HG03139 (cell line): ENCODE data around the gene ATAD2B.
"Not testable (repeated sequence)": the region's sequence is repeated elsewhere in the genome, so short reads cannot be mapped to it uniquely, and the experiment has no call there.

Source experiments
- ATAC-seq: cut with Tn5 transposase; IDR thresholded peaks from one replicate; pipeline ENCODE4 v1.9.1; 2021; ENCODE audit not compliant: unreplicated experiment

ATAD2B gene

DNA sequence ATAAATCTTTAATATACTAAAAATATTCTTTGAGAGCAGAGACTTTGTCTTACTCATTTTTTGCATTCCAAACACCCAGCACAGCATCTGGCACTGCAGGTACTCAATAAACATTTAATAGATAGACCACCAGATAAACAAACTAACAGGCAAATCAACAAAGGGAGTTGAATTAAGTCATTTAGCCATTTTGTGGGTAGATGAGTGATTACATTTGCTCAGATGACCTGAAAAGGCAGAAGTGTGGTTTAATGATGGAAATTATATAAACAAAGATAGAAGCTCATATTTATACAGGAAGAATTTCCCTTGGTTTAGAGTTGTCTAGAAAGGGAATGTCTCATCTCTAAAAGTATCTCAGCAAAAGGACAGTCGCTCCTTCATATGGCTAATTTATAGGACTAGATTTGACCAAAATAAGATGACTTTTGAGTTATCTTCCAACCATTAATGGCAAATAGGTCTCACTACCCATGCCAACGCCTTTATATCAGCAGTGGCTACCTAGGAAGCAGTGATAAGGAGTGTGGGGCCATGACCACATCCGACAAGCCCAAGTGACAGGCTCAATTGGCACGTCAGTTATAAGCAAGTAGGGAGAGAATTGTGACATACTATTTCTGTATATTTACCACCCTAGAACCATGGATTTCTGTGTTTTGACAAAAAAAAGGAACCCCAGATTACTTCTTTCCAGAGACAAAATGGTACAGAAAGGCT is 173.5 kb downstream of the ATAD2B start:
- ATAC-seq = no peak

DNA sequence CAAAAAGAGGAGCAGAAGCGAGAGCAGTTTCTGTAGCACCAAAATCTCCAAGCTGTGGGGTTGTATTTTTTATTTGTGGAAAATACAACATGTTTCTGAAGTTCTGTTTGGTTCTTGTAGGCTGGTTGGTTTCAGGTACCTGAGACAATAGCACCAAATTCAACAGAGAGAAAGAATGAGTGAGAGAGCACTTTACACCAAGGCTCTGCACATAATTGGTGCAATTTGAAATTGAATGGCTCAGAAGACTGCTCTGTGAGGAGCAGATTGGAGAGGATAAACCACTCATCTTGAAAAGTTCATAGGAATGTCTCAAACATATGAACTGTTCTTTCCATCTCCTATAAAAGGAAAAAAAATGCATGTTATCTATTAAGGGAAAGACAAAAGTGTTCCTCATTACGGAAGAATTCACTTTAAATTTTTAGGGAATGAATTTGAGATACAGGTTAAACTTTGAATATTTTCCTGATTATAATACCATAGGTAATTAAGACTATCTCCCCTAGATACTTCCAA is 175.1 kb downstream of the ATAD2B start:
- ATAC-seq = no peak

DNA sequence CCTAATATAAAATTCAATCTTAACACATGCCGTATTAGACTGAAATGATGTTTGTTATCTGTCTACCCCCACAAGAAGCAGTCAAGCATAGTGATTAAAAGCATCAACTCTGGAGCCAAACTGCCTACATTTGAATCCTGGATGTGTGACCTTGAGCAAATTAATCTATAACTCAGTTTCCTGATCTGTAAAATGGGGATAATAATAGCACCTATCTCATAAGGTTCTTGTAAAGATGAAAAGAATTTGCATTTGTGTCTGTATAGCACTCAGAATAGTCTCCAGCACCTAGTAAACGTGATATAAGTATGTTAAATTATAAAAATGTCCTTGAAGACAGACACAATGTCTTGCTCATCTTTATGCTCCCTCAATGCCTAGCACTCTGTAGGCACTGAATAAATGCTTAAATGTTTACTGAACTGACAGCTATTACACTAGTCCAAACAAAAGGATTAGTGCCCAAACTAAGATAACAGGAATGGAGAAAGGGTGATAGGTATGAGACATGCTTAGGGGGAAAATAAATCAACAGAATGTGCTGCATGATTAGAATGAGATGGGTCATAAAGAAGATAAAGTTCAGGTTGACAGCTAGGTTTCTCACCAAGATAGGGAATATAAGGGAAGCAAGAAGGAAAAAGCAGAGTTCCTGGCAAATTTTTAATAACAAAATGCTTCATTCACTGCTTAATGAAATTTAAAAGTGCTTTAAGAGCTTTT is 180.6 kb downstream of the ATAD2B start:
- no peak for ATAC-seq

DNA sequence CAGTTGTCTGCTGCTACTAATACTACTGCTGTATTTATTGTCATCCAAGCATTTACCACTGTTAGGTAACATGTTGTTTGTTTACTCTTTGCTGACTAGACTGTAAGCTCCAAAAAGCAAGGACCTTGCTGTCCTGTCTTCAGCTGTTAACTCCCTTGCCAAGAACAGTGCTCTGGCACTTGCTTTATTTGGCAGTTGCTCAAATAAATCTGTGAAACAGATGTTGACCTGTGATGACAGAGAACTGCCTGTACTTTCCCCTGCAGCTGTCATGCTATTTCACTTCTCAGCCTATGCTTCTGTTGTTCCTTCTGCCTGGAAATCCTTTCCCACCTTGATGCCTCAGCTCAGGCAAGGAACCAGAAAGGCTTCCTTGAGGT is 181.2 kb downstream of the ATAD2B start:
- no peak for ATAC-seq

DNA sequence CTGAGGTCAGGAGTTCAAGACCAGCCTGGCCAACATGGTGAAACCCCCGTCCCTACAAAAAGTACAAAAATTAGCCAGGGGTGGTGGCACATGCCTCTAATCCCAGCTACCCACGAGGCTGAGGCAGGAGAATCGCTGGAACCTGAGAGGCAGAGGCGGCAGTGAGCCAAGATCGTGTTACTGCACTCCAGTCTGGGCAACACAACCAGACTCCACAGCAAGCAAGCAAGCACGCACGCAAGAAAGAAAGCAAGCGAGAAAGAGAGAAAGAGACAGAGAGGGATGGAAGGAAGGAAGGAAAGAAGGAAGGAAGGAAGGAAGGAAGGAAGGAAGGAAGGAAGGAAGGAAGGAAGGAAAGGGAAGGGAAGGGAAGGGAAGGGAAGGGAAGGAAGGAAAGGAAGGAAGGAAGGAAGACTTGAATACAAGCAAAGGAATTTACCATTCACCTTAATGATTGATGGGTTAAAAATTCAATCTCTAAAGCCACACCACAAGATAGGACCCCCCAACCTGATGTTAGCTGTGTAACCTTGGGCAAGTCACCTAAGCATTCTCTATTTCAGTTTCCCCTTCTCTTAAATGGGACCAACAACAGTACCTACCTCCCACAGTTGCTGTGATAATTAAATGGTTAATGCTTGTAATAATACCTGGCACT is 181.7 kb downstream of the ATAD2B start:
- ATAC-seq = no peak

GRCh38 chr2:23736783-23737182 is 190.1 kb downstream of the ATAD2B start:
- ATAC-seq = not testable (repeated sequence)

DNA sequence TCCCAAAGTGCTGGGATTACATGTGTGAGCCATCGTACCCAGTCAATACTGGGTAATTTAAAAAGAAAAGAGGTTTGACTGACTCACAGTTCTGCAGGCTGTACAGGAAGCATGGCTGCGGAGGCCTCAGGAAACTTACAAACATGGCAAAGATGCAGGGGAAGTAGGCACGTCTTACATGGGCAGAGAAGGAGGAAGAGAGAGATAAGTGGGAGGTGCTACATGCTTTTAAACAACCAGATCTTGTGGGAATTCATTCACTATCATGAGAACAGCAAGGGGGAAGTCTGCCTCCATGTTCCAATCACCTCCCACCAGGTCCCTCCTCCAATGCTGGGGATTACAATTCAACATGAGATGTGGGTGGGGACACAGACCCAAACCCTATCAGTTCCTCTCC is 192.5 kb downstream of the ATAD2B start:
- ATAC-seq = no peak

DNA sequence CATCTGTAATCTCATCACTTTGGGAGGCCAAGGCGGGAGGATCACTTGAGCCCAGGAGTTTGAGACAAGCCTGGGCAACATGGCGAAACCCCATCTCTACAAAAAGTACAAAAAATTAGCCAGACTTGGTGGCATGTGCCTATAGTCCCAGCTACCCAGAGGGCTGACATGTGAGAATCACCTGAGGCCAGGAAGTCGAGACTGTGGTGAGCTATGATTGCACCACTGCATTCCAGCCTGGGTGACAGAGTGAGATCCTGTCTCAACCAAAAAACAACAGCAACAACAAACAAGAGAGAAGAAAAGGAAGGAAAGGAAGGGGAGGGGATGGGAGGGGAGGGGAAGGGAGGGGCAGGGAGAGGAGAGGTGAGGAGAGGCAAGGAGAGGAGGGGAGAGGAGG is 203.9 kb downstream of the ATAD2B start:
- ATAC-seq = not testable (repeated sequence)

DNA sequence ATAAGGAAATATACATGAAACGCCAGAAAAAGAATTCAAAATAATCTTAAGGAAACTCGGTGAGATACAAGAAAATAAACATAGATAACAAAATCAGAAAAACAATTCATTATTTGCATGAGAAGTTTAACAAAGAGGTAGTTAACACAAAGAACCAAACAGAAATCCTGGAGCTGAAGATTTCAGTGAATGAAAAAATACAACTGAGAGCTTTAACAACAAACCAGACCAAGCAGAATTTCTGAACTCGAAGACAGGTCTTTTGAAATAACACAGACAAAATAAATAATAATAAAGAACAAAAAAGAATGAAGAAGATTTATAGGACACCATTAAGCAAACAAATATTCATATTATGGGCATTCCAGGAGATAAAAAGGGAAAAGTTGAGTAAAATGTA is 204.7 kb downstream of the ATAD2B start:
- ATAC-seq = no peak

- no peak for ATAC-seq
These were observed 205.5 kb downstream of the ATAD2B start for GRCh38 chr2:23721454-23721826.

- ATAC-seq = no peak
These were observed 206.0 kb downstream of the ATAD2B start for GRCh38 chr2:23720705-23721453.

DNA sequence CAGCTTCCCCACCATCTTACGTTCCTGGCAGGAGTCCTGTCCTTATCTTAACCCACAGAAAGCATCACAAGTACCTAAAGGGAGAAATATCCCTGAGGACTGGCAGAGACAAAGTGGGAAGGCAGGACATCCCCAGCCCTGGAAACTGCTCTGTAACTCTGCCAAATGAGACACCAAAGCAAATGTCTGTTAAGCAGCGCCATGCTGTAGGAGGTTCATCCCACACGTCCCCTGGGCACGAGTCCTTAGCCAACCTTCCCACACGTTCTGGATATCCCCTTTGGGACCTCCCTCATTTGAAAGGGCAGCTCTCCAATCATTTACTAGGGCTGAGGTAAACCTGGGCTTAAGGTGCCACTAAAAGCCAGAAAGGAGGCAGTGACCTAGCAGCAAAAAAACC is 207.2 kb downstream of the ATAD2B start:
- no peak for ATAC-seq

DNA sequence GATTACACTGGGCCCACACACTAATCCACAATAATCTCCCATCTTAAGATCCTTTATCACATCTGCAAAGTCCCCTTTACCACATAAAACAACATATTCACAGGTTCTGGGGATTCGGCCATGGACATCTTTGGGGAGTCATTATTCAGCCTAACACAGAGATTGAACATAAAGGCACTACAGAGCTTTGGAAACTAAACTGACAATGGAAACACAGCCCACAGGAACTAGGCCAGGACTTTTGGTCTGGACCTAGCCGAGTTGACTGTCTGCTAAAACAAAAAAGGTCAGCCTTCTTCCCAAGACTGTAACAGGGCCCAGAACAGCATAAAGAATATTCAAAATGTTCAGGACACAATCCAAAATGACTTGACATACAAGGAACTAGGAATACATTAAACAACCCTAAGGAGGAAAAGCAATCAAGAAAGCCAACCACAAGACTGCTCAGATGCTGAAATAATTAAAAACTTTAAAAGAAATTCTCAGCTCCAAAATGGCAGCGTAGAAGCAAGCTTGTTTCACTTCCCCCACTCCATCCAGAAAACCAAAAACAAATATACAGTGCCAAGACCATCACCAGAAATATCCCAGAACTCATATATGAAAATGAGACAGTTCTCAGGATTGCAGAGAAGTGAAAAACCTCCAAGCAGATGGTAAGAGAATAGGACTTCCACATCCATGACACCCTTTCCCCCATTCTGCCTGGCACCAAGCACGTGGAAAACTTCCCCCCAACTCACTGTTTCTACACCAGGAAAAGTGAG is 207.8 kb downstream of the ATAD2B start:
- ATAC-seq = no peak

- no peak for ATAC-seq
These were observed 213.6 kb downstream of the ATAD2B start for GRCh38 chr2:23713351-23713750.

DNA sequence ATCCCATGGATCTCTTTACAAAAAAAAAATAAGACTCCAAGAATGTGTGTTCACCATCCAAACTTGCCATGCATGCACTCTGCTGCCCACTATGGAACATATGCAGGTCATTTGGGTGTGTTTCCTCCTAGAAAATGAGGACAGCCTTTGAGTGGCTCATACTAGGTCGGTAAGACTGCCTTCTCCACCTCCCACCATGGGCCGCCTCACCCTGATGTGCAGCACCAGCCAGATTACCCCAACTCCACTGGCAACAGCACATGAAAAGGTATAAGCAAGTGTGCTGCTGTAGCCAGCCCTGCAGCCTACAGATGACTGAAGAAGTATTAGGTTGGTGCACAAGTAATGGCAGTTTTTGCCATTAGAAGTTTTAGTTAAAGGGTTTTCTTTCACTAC is 214.2 kb downstream of the ATAD2B start:
- no peak for ATAC-seq

DNA sequence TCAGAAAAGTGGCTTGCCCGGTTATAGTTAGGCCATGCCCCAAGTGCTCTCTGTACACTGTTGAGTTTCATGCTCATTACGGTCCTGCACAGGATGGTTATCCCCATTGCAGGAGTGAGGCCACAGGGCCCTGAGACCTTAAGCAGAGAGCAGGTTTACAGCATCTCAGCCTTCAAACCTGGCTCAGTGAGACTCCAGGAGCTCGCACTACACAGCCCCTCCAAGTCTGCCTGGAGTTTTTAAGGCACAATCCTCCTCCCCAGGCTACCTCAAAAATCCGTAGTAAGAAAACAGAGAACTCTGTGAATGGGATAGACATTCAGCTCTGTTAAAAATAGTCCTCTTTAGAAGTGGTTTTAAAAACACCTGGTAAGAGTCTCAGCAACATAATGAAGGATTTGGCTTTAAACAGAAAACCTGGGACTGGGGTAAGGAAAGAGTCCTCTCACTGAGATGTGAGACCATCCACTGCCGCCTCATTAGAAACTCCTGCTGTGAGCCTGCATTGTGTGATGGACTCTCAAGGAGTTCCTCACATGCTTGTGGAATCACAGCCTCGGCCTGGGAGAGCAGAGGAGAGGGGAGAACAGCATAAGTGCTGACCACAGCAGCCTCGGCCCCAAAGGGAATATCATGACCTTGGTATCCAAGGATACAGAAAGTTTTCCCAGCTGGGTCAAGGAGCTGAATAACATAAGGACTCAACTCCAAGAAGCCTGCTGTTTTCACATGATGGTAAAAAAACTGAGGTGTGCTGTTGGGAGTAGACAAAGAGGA is 214.8 kb downstream of the ATAD2B start:
- ATAC-seq = no peak

DNA sequence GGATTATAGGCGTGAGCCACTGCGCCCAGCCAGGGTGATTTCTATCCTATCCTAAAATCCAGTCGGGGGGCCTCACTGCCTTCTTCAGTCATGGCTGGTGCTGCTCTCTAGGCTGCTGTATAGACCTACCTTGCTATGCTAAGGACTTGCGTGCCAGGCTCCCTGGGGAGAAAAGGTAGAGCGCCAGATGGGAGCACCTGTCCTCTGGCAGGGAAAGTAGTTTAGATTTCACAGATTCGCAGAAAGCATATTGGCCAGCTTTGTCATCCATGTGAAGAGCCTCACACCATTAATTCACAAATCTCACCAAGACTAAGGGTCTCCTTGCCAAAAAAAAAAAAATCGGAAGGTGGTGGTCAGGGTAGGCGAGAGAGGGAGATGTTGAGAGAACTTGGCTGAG is 217.6 kb downstream of the ATAD2B start:
- no peak for ATAC-seq

- no peak for ATAC-seq
These were observed 218.2 kb downstream of the ATAD2B start for GRCh38 chr2:23708771-23709170.

DNA sequence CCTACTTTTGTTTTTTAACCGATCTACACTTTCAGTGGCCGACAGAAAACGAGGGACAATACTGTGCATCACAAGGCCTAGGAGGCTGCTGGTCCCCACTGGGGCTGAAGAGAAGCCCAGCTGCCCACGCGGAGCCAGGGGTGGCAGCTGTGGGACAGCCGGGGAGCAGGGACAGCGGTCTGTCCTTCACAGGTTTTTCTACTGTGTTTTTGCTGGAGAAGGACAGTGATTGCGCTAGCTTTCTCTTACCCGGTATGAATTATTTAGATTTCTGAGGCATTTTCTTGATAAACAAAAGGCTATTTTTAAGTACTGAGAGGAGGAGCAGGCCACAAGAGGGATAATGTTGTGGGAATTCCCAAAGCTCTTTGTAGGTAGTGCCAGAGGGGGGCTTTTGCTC is 219.8 kb downstream of the ATAD2B start:
- no peak for ATAC-seq

GRCh38 chr2:23706613-23707078 is 220.3 kb downstream of the ATAD2B start:
- no peak for ATAC-seq
